Ishikawa (cell line): ENCODE results near the gene RAPGEF4.

Source experiments
- FOXM1 ChIP-seq: IDR thresholded peaks from 2 replicates; pipeline ENCODE4 v1.6.1; 2012; ENCODE audit warnings: low read depth, borderline replicate concordance
- YY1 ChIP-seq: IDR thresholded peaks from 2 replicates; pipeline ENCODE4 v1.6.1; 2012; ENCODE audit warnings: low read depth

DNA sequence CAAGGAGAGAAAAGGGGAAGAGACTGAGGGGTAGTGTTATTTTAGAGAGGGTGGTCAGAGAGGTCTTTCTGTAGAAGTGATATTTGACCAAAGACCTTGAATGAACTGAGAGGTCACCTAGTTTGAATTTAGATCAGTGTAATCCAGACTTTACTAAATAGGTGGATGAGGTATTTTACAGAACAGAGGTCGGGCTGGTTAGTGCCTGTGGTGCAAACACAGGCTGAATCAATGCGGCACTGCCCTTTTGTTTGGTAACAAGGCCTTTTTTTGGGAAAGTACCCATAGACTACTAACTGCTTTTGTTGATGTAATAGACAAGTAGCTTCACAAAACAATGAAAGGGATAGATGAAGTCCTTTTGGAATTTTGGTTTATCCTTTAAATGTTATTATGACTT lies 15.9 kb downstream of the RAPGEF4 start:
- TF ChIP-seq YY1: no peak
- no peak for TF ChIP-seq FOXM1
